GM23248 (cell line): Measurements from ENCODE around the gene SIGLEC14. TPM values are rescaled to one million over a fixed set of nuclear protein-coding genes. Genes with fewer than 3 reads are reported as not detected.

Experiments used
- DNase-seq: peaks from one replicate; pipeline ENCODE4 v3.0.0-alpha.2; 2015
- H2AFZ ChIP-seq: fragments of 200-600 bp; sonication (generic); 2 replicates; pipeline ENCODE4 v1.6.1; 2016; ENCODE audit warnings: antibody characterized with exemption
- H3F3A ChIP-seq: fragments of 200-600 bp; sonication (generic); 2 replicates; pipeline ENCODE4 v1.6.1; 2016; ENCODE audit warnings: mild to moderate bottlenecking, antibody characterized with exemption, mixed run types; ENCODE audit not compliant: insufficient read depth
- H3K27ac ChIP-seq: fragments of 200-600 bp; sonication (generic); 2 replicates; pipeline ENCODE4 v1.5.1; 2016; ENCODE audit warnings: mild to moderate bottlenecking
- H3K27me3 ChIP-seq: fragments of 200-600 bp; sonication (generic); replicated peaks from 2 replicates; pipeline ENCODE4 v1.6.1; 2016; ENCODE audit warnings: mild to moderate bottlenecking; ENCODE audit not compliant: insufficient read depth
- H3K36me3 ChIP-seq: fragments of 200-600 bp; sonication (generic); 2 replicates; pipeline ENCODE4 v1.6.1; 2016; ENCODE audit warnings: low read depth, mild to moderate bottlenecking
- H3K4me1 ChIP-seq: fragments of 200-600 bp; sonication (generic); 2 replicates; pipeline ENCODE4 v1.6.1; 2016; ENCODE audit warnings: mild to moderate bottlenecking; ENCODE audit not compliant: insufficient read depth
- H3K4me2 ChIP-seq: fragments of 200-600 bp; sonication (generic); one replicate; pipeline ENCODE4 v1.6.1; 2016; ENCODE audit warnings: mild to moderate bottlenecking; ENCODE audit not compliant: unreplicated experiment
- H3K4me3 ChIP-seq: fragments of 200-600 bp; sonication (generic); 2 replicates; pipeline ENCODE4 v1.5.1; 2016; ENCODE audit warnings: mild to moderate bottlenecking
- H3K79me2 ChIP-seq: fragments of 200-600 bp; sonication (generic); 2 replicates; pipeline ENCODE4 v1.6.1; 2016; ENCODE audit warnings: mild to moderate bottlenecking; ENCODE audit not compliant: insufficient read depth
- H3K9ac ChIP-seq: fragments of 200-600 bp; sonication (generic); 2 replicates; pipeline ENCODE4 v1.6.1; 2016; ENCODE audit warnings: mild to moderate bottlenecking
- H3K9me2 ChIP-seq: fragments of 200-600 bp; sonication (generic); 2 replicates; pipeline ENCODE4 v1.6.1; 2016; ENCODE audit warnings: mixed run types, mild to moderate bottlenecking, moderate library complexity; ENCODE audit not compliant: insufficient read depth
- H3K9me3 ChIP-seq: fragments of 200-600 bp; sonication (generic); one replicate; pipeline ENCODE4 v1.6.1; 2017; ENCODE audit warnings: low read depth
- H4K20me1 ChIP-seq: fragments of 200-600 bp; sonication (generic); 2 replicates; pipeline ENCODE4 v1.6.0; 2016; ENCODE audit not compliant: insufficient read depth
- EZH2 ChIP-seq: fragments of 200-600 bp; sonication (generic); IDR thresholded peaks from 2 replicates; pipeline ENCODE4 v1.6.1; 2018; ENCODE audit warnings: antibody characterized with exemption, mild to moderate bottlenecking; ENCODE audit not compliant: insufficient read depth, poor library complexity, severe bottlenecking
- EZH2phosphoT487 ChIP-seq: fragments of 200-600 bp; sonication (generic); IDR thresholded peaks from 2 replicates; pipeline ENCODE4 v1.6.1; 2018; ENCODE audit warnings: antibody characterized with exemption, moderate library complexity, mild to moderate bottlenecking, low read depth; ENCODE audit not compliant: insufficient read depth
- WGBS, 2 experiments: methylation state at CpG; one replicate each; pipeline ENCODE4 v1.1.6; 2015 to 2017; ENCODE audit warnings: low lambda C conversion rate in 2 of 2, low coverage in 1 of 2; ENCODE audit errors: missing lambda C conversion rate in 2 of 2; 5-methylcytosine and 5-hydroxymethylcytosine counted together
- in situ Hi-C: fragments of 300-500 bp; cut with MboI; formaldehyde crosslinking; loops from 2 replicates; pipeline ENCODE4 v1.15.0; 2020
- polyA plus RNA-seq: library from polyadenylated mRNA; unstranded; fragments of >200 nt; fragmentation: Nextera tagmentation; extraction: Ambion mirVana; gene quantifications from 2 replicates; pipeline ENCODE4 v1.2.1, GENCODE V29; 2016
- total RNA-seq: library from RNA; depleted of rRNA; stranded (reverse); fragments of >200 nt; shearing (Covaris generic); gene quantifications from 2 replicates; pipeline ENCODE4 v1.2.3, GENCODE V29; 2014

The SIGLEC14 gene
- total and polyA plus RNA-seq, 2 experiments from 2014 or later, result not detected

DNA sequence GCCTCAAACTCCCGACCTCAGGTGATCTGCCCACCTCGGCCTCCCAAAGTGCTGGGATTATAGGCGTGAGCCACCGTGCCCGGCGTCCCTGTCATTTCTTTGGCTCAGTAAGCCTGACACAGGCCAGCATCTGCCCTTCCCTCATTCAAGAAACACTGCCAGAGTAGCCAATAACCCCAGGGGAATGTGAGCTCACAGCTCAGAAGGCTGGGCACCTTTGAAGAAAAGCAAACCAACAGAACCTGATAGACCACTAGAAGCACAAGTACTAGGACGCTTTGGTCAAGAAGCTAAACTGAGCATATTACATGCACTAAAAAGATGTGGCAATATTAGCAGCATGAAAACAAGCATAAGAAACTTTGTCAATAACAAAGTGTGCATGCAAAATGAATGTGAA lies 30.6 kb downstream of the SIGLEC14 start:
- Histone ChIP-seq H3K79me2 (no peaks in the 10 kb centered on the region), H3K9me2 (no peaks in the 10 kb centered on the region), H3K27ac (no peak overlapping the region), H3K4me3 (no peak overlapping the region), H3K9me3 (no peaks in the 10 kb centered on the region), H3K36me3 (no peaks in the 10 kb centered on the region), H3K4me2 (no peak overlapping the region), H3K9ac (no peak overlapping the region), H2AFZ (no peak overlapping the region), H3F3A (no peaks in the 10 kb centered on the region), H3K4me1 (no peaks in the 10 kb centered on the region), H3K27me3 (no peaks in the 10 kb centered on the region), H4K20me1 (no peaks in the 10 kb centered on the region)
- in situ Hi-C loops, result no loop called here
- TF ChIP-seq EZH2 (no peak), EZH2phosphoT487 (no peak)
- 36 to 51% methylated on average over 6 to 7 of the region's 7 CpGs for WGBS, 2 experiments
- no peak for DNase-seq

- no peak overlapping the region for H3K4me2 ChIP-seq
- H4K20me1 ChIP-seq, result no peaks in the 10 kb centered on the region
- H3K9me2 ChIP-seq, result no peaks in the 10 kb centered on the region
- H3K9me3 ChIP-seq, result no peaks in the 10 kb centered on the region
- no peak overlapping the region for H3K27ac ChIP-seq
- no peaks in the 10 kb centered on the region for H3K27me3 ChIP-seq
- no peak overlapping the region for H3K9ac ChIP-seq
- TF ChIP-seq EZH2phosphoT487 (no peak), EZH2 (no peak)
- WGBS, 2 experiments, result 27 to 31% methylated on average over 5 of the region's 5 CpGs
- no peak overlapping the region for H3K4me3 ChIP-seq
- DNase-seq, result no peak
- no peaks in the 10 kb centered on the region for H3K4me1 ChIP-seq
- in situ Hi-C loops, result no loop called here
- H3F3A ChIP-seq, result no peaks in the 10 kb centered on the region
- H3K36me3 ChIP-seq, result no peaks in the 10 kb centered on the region
- H3K79me2 ChIP-seq, result no peaks in the 10 kb centered on the region
- H2AFZ ChIP-seq, result no peak overlapping the region
These were observed 31.8 kb downstream of the SIGLEC14 start for GRCh38 chr19:51614789-51615188.

- Histone ChIP-seq H3K9me2 (no peaks in the 10 kb centered on the region), H3K4me2 (no peak overlapping the region), H3K27me3 (no peaks in the 10 kb centered on the region), H3K9ac (no peak overlapping the region), H3K9me3 (no peaks in the 10 kb centered on the region), H3K27ac (no peak overlapping the region), H3K79me2 (no peaks in the 10 kb centered on the region), H3K4me1 (no peaks in the 10 kb centered on the region), H3K36me3 (no peaks in the 10 kb centered on the region), H2AFZ (no peak overlapping the region), H4K20me1 (no peaks in the 10 kb centered on the region), H3F3A (no peaks in the 10 kb centered on the region), H3K4me3 (no peak overlapping the region)
- in situ Hi-C loops, result no loop called here
- WGBS, 2 experiments, result 27 to 31% methylated on average over 1 of the region's 1 CpG
- TF ChIP-seq EZH2phosphoT487, result no peak
- no peak for TF ChIP-seq EZH2
- DNase-seq, result no peak
These were observed 36.0 kb downstream of the SIGLEC14 start for GRCh38 chr19:51610576-51610975.

- Histone ChIP-seq H3K79me2 (no peaks in the 10 kb centered on the region), H3K9me3 (no peaks in the 10 kb centered on the region), H4K20me1 (no peaks in the 10 kb centered on the region), H3K9ac (no peak overlapping the region), H3K4me2 (no peak overlapping the region), H3K27ac (no peak overlapping the region), H3F3A (no peaks in the 10 kb centered on the region), H3K27me3 (no peaks in the 10 kb centered on the region), H3K4me1 (no peaks in the 10 kb centered on the region), H2AFZ (no peak overlapping the region), H3K4me3 (no peak overlapping the region), H3K36me3 (no peaks in the 10 kb centered on the region), H3K9me2 (no peaks in the 10 kb centered on the region)
- 18 to 23% methylated on average over 13 of the region's 13 CpGs for WGBS, 2 experiments
- DNase-seq, result peak; percentile 83
- in situ Hi-C loops, result no loop called here
- TF ChIP-seq EZH2, result no peak
- no peak for TF ChIP-seq EZH2phosphoT487
These were observed 38.6 kb downstream of the SIGLEC14 start for GRCh38 chr19:51607920-51608562.
